Measurements from ENCODE around the gene TCIRG1.

TCIRG1 gene

DNA sequence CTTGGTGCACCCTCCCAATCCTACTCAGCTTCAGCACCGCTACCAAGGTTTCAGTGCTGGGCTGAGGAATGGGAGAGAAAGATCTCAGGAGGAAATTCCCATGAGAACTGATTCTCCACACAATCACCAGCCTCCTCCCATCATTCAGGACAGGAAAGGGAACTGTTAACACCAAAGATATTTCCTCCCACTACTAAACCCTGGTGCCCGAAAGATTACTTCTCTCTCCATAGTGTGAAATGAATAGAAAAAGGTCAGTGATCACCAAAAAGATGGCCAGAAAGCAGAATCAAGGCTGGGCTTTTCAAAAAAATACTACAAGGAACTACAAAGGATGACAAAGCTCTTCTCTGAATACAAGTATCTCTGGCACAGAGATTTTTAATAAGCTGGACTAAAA is 26.1 kb downstream of the TCIRG1 start:
- peaks cover 7% of the 10 kb centered on the region; the same call in 1 of the 2 replicates for H3K36me3 ChIP-seq (ENCODE audit: low read depth)

DNA sequence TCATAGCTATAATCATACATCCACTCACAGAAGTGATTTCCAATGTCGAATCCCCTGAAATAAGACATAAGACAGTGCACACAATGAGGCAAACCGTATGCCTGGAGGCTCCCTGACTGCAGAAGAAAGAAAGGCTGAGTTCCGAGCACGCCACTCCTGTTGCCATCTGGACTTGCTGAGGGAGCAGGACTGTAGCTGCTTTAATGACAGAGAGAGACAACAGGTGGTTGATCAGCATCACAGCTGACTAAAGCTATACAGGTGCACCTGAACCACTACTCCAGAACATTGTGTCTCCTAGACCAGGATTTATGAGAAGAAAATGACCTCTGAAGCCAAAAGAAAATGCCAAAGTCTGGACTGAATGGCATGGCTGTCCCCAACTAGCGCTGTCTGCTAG is 27.0 kb downstream of the TCIRG1 start:
- no peak for ATAC-seq (ENCODE audit: low read depth)
- Histone ChIP-seq H3K9me3 (ENCODE audit: severe bottlenecking) (no peaks in the 10 kb centered on the region), H3K4me1 (ENCODE audit: insufficient read depth, poor library complexity, severe bottlenecking) (no peaks in the 10 kb centered on the region), H3K4me3 (ENCODE audit: severe bottlenecking) (no peak overlapping the region), H3K27ac (ENCODE audit: poor library complexity, severe bottlenecking) (no peak overlapping the region), H3K27me3 (ENCODE audit: insufficient read depth, poor library complexity, severe bottlenecking) (no peaks in the 10 kb centered on the region), H3K36me3 (ENCODE audit: low read depth) (peaks cover 7% of the 10 kb centered on the region)
- DNase-seq (ENCODE audit: low spot score) = no peak
- TF ChIP-seq, protein P1, sequence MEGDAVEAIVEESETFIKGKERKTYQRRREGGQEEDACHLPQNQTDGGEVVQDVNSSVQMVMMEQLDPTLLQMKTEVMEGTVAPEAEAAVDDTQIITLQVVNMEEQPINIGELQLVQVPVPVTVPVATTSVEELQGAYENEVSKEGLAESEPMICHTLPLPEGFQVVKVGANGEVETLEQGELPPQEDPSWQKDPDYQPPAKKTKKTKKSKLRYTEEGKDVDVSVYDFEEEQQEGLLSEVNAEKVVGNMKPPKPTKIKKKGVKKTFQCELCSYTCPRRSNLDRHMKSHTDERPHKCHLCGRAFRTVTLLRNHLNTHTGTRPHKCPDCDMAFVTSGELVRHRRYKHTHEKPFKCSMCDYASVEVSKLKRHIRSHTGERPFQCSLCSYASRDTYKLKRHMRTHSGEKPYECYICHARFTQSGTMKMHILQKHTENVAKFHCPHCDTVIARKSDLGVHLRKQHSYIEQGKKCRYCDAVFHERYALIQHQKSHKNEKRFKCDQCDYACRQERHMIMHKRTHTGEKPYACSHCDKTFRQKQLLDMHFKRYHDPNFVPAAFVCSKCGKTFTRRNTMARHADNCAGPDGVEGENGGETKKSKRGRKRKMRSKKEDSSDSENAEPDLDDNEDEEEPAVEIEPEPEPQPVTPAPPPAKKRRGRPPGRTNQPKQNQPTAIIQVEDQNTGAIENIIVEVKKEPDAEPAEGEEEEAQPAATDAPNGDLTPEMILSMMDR (IDR thresholded peaks at IDR 0.05; ENCODE audit: poor library complexity, severe bottlenecking) = no peak

More for the DNA sequence above, 26.1 kb downstream of the TCIRG1 start:
- Histone ChIP-seq H3K4me1 (ENCODE audit: insufficient read depth, poor library complexity, severe bottlenecking) (no peaks in the 10 kb centered on the region), H3K9me3 (ENCODE audit: severe bottlenecking) (no peaks in the 10 kb centered on the region), H3K27ac (ENCODE audit: poor library complexity, severe bottlenecking) (no peak overlapping the region), H3K27me3 (ENCODE audit: insufficient read depth, poor library complexity, severe bottlenecking) (no peaks in the 10 kb centered on the region), H3K4me3 (ENCODE audit: severe bottlenecking) (no peak overlapping the region)
- no peak for DNase-seq (ENCODE audit: low spot score)
- ATAC-seq (ENCODE audit: low read depth) = no peak
- TF ChIP-seq, protein P1 (IDR thresholded peaks at IDR 0.05; ENCODE audit: poor library complexity, severe bottlenecking) = no peak

DNA sequence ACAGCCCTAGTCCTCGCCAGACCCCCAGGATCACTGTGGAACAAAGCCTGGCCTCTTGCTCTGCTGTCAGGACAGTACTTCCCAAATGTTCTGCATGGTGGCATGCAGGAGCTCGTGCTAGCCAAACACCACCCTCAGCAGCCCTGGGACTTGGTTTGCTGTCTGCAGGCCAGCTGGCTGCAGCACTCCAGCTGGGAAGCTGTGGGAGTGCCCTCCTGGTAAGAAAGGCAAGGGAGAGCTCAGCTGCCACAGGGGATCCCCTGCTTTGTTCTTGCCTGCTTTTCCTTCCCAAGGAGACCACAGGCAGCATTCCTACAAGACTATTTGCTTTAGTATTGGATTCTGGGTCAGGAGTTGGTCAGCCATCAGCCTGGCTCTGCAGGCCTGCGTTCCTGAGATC is 27.9 kb downstream of the TCIRG1 start:
- no peak for ATAC-seq (ENCODE audit: low read depth)

DNA sequence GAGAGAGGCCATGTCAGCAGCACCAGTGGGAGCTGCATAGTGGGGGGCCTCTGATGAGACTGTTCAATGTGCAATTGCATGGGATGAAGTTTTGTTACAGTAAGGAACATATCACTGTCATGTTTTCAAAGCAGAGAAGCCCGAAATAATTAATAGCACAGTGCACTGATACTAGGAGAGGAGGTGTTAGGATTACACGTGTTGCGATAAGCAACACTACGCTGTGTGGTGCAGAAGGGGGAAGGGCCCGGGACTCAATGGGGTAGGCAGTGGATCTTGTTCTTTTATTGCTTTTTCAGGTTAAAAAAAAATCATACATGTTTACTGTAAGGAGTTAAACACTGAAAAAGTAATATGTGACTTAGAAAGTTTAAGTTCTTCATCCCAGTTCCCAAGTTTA is 29.2 kb downstream of the TCIRG1 start:
- no peak for ATAC-seq (ENCODE audit: low read depth)
- Histone ChIP-seq H3K27me3 (ENCODE audit: insufficient read depth, poor library complexity, severe bottlenecking) (no peaks in the 10 kb centered on the region), H3K4me3 (ENCODE audit: severe bottlenecking) (no peak overlapping the region), H3K9me3 (ENCODE audit: severe bottlenecking) (no peaks in the 10 kb centered on the region), H3K36me3 (ENCODE audit: low read depth) (peaks cover 2% of the 10 kb centered on the region; the same call in 1 of the 2 replicates), H3K4me1 (ENCODE audit: insufficient read depth, poor library complexity, severe bottlenecking) (no peaks in the 10 kb centered on the region), H3K27ac (ENCODE audit: poor library complexity, severe bottlenecking) (no peak overlapping the region)
- TF ChIP-seq, protein P1 (IDR thresholded peaks at IDR 0.05; ENCODE audit: poor library complexity, severe bottlenecking) = no peak
- no peak for DNase-seq (ENCODE audit: low spot score)

More for the DNA sequence above, 27.9 kb downstream of the TCIRG1 start:
- Histone ChIP-seq H3K4me1 (ENCODE audit: insufficient read depth, poor library complexity, severe bottlenecking) (no peaks in the 10 kb centered on the region), H3K36me3 (ENCODE audit: low read depth) (peaks cover 2% of the 10 kb centered on the region; the same call in 1 of the 2 replicates), H3K4me3 (ENCODE audit: severe bottlenecking) (no peak overlapping the region), H3K27me3 (ENCODE audit: insufficient read depth, poor library complexity, severe bottlenecking) (no peaks in the 10 kb centered on the region), H3K9me3 (ENCODE audit: severe bottlenecking) (no peaks in the 10 kb centered on the region), H3K27ac (ENCODE audit: poor library complexity, severe bottlenecking) (no peak overlapping the region)
- DNase-seq (ENCODE audit: low spot score) = no peak
- TF ChIP-seq, protein P1 (IDR thresholded peaks at IDR 0.05; ENCODE audit: poor library complexity, severe bottlenecking) = no peak

DNA sequence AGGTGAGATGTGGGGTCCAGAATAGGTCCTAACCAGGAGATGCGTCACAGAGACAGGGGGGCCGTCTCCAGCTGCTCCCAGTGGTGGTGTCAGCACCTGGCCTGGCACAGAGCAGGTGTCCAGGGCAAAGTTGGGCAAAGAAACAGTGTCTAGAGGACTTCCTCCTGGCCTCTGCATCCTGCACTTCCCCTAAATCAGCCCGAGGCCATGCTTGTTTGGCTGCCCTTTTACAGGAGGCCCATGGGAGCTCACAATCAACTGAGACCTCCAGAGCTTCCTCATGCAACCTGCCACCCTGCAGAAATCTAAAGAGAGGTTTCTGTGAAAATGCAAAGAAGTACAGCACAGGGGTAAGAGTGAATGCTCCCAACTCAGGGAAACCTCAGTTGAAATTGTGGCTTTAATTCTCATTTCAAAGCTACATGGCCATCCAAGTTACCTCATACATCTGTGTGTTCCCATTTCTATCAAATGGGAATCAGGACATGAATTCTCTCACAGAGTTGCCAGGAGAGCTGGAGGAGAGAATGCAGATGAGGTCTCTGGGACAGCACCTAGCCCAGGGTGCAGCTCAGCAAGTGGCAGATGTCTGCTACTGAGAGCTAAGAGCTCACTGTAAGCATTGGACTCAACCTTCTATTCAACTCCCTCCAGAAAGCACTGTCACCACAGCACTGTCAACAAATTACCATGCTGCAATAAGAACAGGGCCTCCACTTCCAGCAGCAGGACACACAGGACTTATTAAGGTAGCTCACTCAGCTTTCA is 32.6 kb downstream of the TCIRG1 start:
- Histone ChIP-seq H3K27ac (ENCODE audit: poor library complexity, severe bottlenecking) (no peak overlapping the region), H3K4me3 (ENCODE audit: severe bottlenecking) (no peak overlapping the region), H3K4me1 (ENCODE audit: insufficient read depth, poor library complexity, severe bottlenecking) (no peaks in the 10 kb centered on the region), H3K9me3 (ENCODE audit: severe bottlenecking) (no peaks in the 10 kb centered on the region), H3K36me3 (ENCODE audit: low read depth) (no peaks in the 10 kb centered on the region; the same call in 1 of the 2 replicates), H3K27me3 (ENCODE audit: insufficient read depth, poor library complexity, severe bottlenecking) (no peaks in the 10 kb centered on the region)
- no peak for ATAC-seq (ENCODE audit: low read depth)
- TF ChIP-seq, protein P1 (IDR thresholded peaks at IDR 0.05; ENCODE audit: poor library complexity, severe bottlenecking) = no peak
- DNase-seq (ENCODE audit: low spot score) = no peak
